Natural killer cell (primary cell): ENCODE measurements around the gene DAB2. TPM values are rescaled to one million over a fixed set of nuclear protein-coding genes. Genes with fewer than 3 reads are reported as not detected.

Source experiments
- ATAC-seq, 3 donors: fragments of 150-1000 bp in 2 of 3; fragments of 200-7000 bp in 1 of 3; cut with Tn5 transposase; 1 replicate in 1 of 3; 2 replicates in 2 of 3; pipeline ENCODE4 v1.10.0; 2021; ENCODE audit warnings: mild to moderate bottlenecking in 2 of 3, moderate library complexity in 2 of 3
- DNase-seq, 2 donors: peaks; one replicate each; pipeline versions ENCODE4 v3.0.0 to v3.0.0-alpha.2; 2013 to 2021; ENCODE audit warnings: mixed read lengths in 1 of 2
- H3K27ac ChIP-seq: one replicate; pipeline ENCODE4 v1.5.1; 2013; ENCODE audit warnings: mild to moderate bottlenecking, low read length
- H3K27me3 ChIP-seq: one replicate; pipeline ENCODE4 v1.6.1; 2013; ENCODE audit warnings: low read length; ENCODE audit not compliant: control insufficient read depth, insufficient read depth
- H3K36me3 ChIP-seq: one replicate; pipeline ENCODE4 v1.6.1; 2013; ENCODE audit warnings: low read length; ENCODE audit not compliant: control insufficient read depth, insufficient read depth
- H3K4me1 ChIP-seq: one replicate; pipeline ENCODE4 v1.6.1; 2013; ENCODE audit warnings: low read length; ENCODE audit not compliant: control insufficient read depth, insufficient read depth
- H3K4me3 ChIP-seq: one replicate; pipeline ENCODE4 v1.5.1; 2013; ENCODE audit warnings: low read length
- H3K9me3 ChIP-seq: one replicate; pipeline ENCODE4 v1.6.1; 2013; ENCODE audit warnings: low read length; ENCODE audit not compliant: control insufficient read depth, insufficient read depth
- H3K27ac Mint-ChIP-seq, 2 donors: one replicate each; pipeline ENCODE4 v1.8.0; 2022; ENCODE audit warnings: mild to moderate bottlenecking in 2 of 2, mixed read lengths in 2 of 2, moderate library complexity in 1 of 2
- H3K27me3 Mint-ChIP-seq, 2 donors: one replicate each; pipeline ENCODE4 v1.8.0; 2022; ENCODE audit warnings: low read depth in 2 of 2, mixed read lengths in 2 of 2
- H3K36me3 Mint-ChIP-seq: one replicate; pipeline ENCODE4 v1.8.0; 2022; ENCODE audit warnings: mixed read lengths
- H3K4me1 Mint-ChIP-seq, 2 donors: one replicate each; pipeline ENCODE4 v1.8.0; 2022; ENCODE audit warnings: mixed read lengths in 2 of 2
- H3K4me3 Mint-ChIP-seq: one replicate; pipeline ENCODE4 v1.8.0; 2022; ENCODE audit warnings: mild to moderate bottlenecking, moderate library complexity, mixed read lengths
- H3K9me3 Mint-ChIP-seq, 2 donors: one replicate each; pipeline ENCODE4 v1.8.0; 2022; ENCODE audit warnings: mixed read lengths in 2 of 2
- WGBS: methylation state at CpG from one replicate; pipeline ENCODE4 v1.1.7; 2013; ENCODE audit warnings: missing lambda C conversion rate; ENCODE audit not compliant: insufficient coverage; 5-methylcytosine and 5-hydroxymethylcytosine counted together
- intact Hi-C: fragments of 100-400 bp; cut with micrococcal nuclease; formaldehyde crosslinking; loops from one replicate; pipeline ENCODE4 v1.14.2; 2022
- total RNA-seq, 4 donors: library from RNA; stranded (reverse); fragments of 120-200 nt in 1 of 4; gene quantifications; one replicate each; pipeline versions ENCODE4 v1.2.3 to v1.2.4, GENCODE V29; 2013 to 2022
- TF ChIP-seq, protein P1 (sequence below): fragments of 200-600 bp; IDR thresholded peaks from one replicate; pipeline ENCODE4 v1.8.0; 2022; ENCODE audit warnings: antibody characterized with exemption

Gene DAB2
- total RNA-seq, 3 donors from 2014 or later (not counting 1 experiment from before 2014, with no cell fraction given): 33.0 to 53.8 (median 36.9) TPM

DNA sequence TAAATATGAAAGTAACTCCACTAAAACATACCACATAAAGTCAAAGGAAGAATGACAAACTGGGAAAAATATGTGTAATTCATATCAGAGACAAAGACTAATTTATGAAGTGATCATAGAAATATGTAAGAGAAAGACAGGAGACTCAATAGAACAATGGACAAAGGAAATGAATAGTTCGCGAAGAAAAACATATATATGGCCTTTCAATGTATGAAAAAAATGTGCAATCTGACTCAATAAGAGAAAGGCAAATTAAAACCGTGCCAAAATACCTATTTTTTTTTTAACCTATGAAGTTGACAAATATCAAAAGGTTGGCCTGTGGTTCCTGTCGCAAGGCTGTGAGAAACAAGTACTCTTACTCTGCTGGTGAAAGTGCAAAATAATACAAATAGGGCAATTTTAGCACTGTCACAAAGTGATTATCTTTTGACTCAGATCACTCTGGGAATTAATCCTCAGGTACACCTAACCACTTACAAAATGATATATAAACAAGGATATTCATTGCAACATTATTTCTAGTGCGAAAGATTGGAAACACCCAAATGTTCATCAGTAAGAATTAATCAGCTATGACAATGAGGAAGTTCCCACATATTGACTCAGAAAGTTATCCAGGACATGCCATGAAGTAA, 64.2 kb downstream of the DAB2 start:
- H3K27ac ChIP-seq: no peak overlapping the region
- WGBS: 64% methylated on average over 3 of the region's 5 CpGs
- ATAC-seq (no peak), DNase-seq (no peak)
- Mint-ChIP-seq H3K4me1 (no peaks in the 10 kb centered on the region), H3K4me3 (no peak overlapping the region), H3K36me3 (no peaks in the 10 kb centered on the region), H3K27me3 (peaks cover 2 to 8% of the 10 kb centered on the region in 2 donors), H3K27ac (no peak overlapping the region), H3K9me3 (no peaks in the 10 kb centered on the region)
- no peaks in the 10 kb centered on the region for H3K4me1 ChIP-seq
- TF ChIP-seq, protein P1, sequence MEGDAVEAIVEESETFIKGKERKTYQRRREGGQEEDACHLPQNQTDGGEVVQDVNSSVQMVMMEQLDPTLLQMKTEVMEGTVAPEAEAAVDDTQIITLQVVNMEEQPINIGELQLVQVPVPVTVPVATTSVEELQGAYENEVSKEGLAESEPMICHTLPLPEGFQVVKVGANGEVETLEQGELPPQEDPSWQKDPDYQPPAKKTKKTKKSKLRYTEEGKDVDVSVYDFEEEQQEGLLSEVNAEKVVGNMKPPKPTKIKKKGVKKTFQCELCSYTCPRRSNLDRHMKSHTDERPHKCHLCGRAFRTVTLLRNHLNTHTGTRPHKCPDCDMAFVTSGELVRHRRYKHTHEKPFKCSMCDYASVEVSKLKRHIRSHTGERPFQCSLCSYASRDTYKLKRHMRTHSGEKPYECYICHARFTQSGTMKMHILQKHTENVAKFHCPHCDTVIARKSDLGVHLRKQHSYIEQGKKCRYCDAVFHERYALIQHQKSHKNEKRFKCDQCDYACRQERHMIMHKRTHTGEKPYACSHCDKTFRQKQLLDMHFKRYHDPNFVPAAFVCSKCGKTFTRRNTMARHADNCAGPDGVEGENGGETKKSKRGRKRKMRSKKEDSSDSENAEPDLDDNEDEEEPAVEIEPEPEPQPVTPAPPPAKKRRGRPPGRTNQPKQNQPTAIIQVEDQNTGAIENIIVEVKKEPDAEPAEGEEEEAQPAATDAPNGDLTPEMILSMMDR: no peak
- no peak overlapping the region for H3K4me3 ChIP-seq
- H3K27me3 ChIP-seq: no peaks in the 10 kb centered on the region
- H3K36me3 ChIP-seq: no peaks in the 10 kb centered on the region
- intact Hi-C loops: no loop called here
- no peaks in the 10 kb centered on the region for H3K9me3 ChIP-seq

DNA sequence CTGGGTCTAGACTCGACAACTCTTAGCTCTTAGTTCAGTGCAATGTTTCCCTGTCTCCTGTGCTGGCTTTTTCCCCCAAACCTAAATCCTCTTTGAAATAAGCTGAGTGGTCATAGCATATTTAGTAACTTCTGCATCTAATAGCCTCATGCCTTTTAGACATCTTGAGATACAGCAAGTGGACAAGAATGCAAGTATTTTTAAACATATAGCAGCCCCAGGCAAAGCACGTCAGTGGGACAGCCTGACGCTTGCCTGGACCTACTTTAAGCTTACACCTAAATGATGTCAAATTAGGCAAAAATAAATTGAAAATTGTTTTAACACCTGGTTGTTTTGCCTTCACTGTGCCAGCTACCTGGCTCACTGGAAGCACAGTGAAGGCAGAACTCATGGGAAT, 68.5 kb downstream of the DAB2 start:
- H3K9me3 ChIP-seq: no peaks in the 10 kb centered on the region
- H3K27me3 ChIP-seq: no peaks in the 10 kb centered on the region
- no peak overlapping the region for H3K4me3 Mint-ChIP-seq
- H3K4me1 ChIP-seq: no peaks in the 10 kb centered on the region
- H3K4me3 ChIP-seq: no peak overlapping the region
- peaks cover 2 to 8% of the 10 kb centered on the region in 2 donors for H3K27me3 Mint-ChIP-seq
- no peaks in the 10 kb centered on the region for H3K36me3 ChIP-seq
- 100% methylated on average over 3 of the region's 3 CpGs for WGBS
- H3K27ac Mint-ChIP-seq: no peak overlapping the region
- no peak overlapping the region for H3K27ac ChIP-seq
- DNase-seq: no peak
- H3K9me3 Mint-ChIP-seq: no peaks in the 10 kb centered on the region
- ATAC-seq: no peak
- H3K36me3 Mint-ChIP-seq: peaks cover 5% of the 10 kb centered on the region
- H3K4me1 Mint-ChIP-seq: no peaks in the 10 kb centered on the region
- TF ChIP-seq, protein P1: no peak
- intact Hi-C loops: no loop called here

DNA sequence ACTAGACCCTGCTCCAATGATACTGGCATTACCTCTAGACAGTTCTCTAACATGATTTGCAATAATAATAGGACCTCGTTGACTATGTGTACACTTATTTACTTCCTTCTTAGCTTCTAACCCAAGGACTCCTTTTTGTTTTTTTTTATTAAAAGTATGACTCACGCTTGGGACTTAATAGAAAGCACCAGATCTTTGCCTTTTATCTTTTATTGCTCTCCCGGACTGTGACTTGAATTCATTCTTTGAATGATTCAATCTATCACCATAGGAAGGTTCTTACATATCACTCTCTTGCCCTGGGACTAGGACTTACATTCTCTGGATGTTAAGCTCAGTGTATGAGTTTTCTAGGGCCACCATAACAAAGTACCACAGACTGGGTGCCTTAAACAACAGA, 69.5 kb downstream of the DAB2 start:
- H3K36me3 ChIP-seq: no peaks in the 10 kb centered on the region
- DNase-seq (no peak), ATAC-seq (no peak)
- TF ChIP-seq, protein P1: no peak
- Mint-ChIP-seq H3K4me3 (no peak overlapping the region), H3K4me1 (no peaks in the 10 kb centered on the region), H3K27me3 (peaks cover under 1 to 8% of the 10 kb centered on the region in 2 donors), H3K36me3 (peaks cover 7% of the 10 kb centered on the region), H3K27ac (no peak overlapping the region), H3K9me3 (no peaks in the 10 kb centered on the region)
- no peaks in the 10 kb centered on the region for H3K27me3 ChIP-seq
- H3K27ac ChIP-seq: no peak overlapping the region
- H3K4me3 ChIP-seq: no peak overlapping the region
- no peaks in the 10 kb centered on the region for H3K4me1 ChIP-seq
- peaks cover 4% of the 10 kb centered on the region for H3K9me3 ChIP-seq
- 71% methylated on average over 3 of the region's 3 CpGs for WGBS
- intact Hi-C loops: no loop called here
